Bronchial epithelial cell (primary cell): Measurements from ENCODE around the gene GLIS1. TPM values are rescaled to one million over a fixed set of nuclear protein-coding genes. Genes with fewer than 3 reads are reported as not detected.

Experiments used
- DNase-seq: peaks from one replicate; pipeline ENCODE4 v3.0.0-alpha.2; 2010; ENCODE audit warnings: low read depth
- FAIRE-seq: peaks from 2 replicates; lab custom pipeline; 2011; peaks lifted over from hg19 to GRCh38; lab: Jason Lieb, UNC
- H3K27me3 ChIP-seq: 2 replicates; pipeline ENCODE4 v1.5.1; 2011; ENCODE audit warnings: low read length; ENCODE audit not compliant: control insufficient read depth, insufficient read depth
- H3K36me3 ChIP-seq: 2 replicates; pipeline ENCODE4 v1.5.1; 2011; ENCODE audit warnings: low read length; ENCODE audit not compliant: control insufficient read depth, insufficient read depth
- H3K4me3 ChIP-seq: 2 replicates; pipeline ENCODE4 v1.5.1; 2011; ENCODE audit warnings: mild to moderate bottlenecking, low read depth, low read length, control low read depth
- total RNA-seq: library from RNA; depleted of rRNA; stranded (reverse); fragments of >200 nt; gene quantifications from 2 replicates; pipeline ENCODE4 v1.2.1, GENCODE V29; 2014
- TF ChIP-seq, protein P1 (sequence below): IDR thresholded peaks from 2 replicates; pipeline ENCODE4 v1.5.1; 2011; ENCODE audit warnings: mild to moderate bottlenecking, moderate library complexity, low read length, control low read depth, inconsistent platforms; ENCODE audit not compliant: insufficient read depth, severe bottlenecking

Gene GLIS1
- total RNA-seq, 1 donor from 2014 or later = under 0.01 TPM

DNA sequence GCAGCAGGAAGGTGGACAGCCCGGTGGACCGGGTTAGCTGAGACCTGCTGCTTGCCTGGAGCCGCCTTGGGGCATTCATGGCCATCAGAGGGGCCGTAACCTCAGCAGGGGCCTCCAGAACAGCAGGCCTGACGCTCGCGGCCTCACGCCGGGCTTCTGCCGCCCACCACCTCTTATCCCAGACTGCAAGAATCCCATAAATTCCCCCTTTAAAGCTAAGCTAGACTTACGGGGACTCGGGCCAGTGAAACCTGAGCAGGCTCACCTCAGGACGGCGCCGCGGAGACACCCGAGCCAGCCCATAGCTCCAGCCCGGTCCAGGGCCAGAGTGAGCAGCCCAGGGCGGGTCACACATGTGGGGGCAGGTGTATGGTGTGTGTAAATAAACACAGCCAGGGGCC is 132.3 kb downstream of the GLIS1 start:
- DNase-seq (no peak), FAIRE-seq (no peak)
- TF ChIP-seq, protein P1, sequence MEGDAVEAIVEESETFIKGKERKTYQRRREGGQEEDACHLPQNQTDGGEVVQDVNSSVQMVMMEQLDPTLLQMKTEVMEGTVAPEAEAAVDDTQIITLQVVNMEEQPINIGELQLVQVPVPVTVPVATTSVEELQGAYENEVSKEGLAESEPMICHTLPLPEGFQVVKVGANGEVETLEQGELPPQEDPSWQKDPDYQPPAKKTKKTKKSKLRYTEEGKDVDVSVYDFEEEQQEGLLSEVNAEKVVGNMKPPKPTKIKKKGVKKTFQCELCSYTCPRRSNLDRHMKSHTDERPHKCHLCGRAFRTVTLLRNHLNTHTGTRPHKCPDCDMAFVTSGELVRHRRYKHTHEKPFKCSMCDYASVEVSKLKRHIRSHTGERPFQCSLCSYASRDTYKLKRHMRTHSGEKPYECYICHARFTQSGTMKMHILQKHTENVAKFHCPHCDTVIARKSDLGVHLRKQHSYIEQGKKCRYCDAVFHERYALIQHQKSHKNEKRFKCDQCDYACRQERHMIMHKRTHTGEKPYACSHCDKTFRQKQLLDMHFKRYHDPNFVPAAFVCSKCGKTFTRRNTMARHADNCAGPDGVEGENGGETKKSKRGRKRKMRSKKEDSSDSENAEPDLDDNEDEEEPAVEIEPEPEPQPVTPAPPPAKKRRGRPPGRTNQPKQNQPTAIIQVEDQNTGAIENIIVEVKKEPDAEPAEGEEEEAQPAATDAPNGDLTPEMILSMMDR = no peak
- H3K27me3 ChIP-seq = no peaks in the 10 kb centered on the region
- no peaks in the 10 kb centered on the region for H3K36me3 ChIP-seq
- H3K4me3 ChIP-seq = no peak overlapping the region

DNA sequence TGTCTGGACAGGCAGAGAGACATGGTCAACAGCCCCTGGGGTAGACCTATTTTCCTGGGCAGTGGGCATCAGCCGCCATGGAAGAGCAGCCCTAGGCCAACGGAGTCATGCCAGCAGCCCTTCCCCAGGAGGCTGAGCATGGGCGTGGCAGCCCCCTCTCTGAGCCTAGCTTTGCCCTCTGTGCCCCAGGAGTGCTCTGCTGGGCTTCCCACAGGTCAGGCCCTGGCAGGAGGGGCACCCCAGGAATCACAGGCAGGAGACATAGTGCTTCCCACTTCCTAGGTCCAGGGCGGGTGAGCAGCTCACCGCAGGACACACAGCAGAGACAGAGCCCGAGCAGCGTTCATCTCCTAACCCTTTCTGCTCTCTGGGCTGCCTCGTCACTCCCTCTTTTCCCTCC is 132.8 kb downstream of the GLIS1 start:
- no peak overlapping the region for H3K4me3 ChIP-seq
- no peaks in the 10 kb centered on the region for H3K36me3 ChIP-seq
- no peaks in the 10 kb centered on the region for H3K27me3 ChIP-seq
- TF ChIP-seq, protein P1 = no peak
- no peak for DNase-seq
- no peak for FAIRE-seq

DNA sequence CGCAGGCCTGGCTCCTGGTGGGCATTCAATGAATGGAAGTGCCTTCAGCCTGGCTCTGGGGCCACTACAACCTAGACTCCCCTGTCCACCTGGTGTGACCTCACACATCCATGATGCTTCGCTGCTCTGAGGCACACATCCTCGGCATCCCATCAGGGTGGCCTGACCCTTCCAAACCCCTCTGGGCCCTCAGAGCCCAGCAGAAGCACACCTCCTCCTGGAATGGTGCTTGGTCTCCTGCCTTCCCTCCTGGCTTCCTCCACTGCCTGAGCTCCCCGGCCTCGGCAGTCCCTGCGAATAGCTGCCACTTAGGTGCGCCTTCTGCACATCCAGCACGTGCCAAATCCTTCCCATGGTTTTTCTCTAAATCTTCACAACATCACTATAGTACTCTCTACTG is 133.8 kb downstream of the GLIS1 start:
- H3K27me3 ChIP-seq = no peaks in the 10 kb centered on the region
- no peak overlapping the region for H3K4me3 ChIP-seq
- FAIRE-seq (no peak), DNase-seq (no peak)
- no peaks in the 10 kb centered on the region for H3K36me3 ChIP-seq
- TF ChIP-seq, protein P1 = no peak

DNA sequence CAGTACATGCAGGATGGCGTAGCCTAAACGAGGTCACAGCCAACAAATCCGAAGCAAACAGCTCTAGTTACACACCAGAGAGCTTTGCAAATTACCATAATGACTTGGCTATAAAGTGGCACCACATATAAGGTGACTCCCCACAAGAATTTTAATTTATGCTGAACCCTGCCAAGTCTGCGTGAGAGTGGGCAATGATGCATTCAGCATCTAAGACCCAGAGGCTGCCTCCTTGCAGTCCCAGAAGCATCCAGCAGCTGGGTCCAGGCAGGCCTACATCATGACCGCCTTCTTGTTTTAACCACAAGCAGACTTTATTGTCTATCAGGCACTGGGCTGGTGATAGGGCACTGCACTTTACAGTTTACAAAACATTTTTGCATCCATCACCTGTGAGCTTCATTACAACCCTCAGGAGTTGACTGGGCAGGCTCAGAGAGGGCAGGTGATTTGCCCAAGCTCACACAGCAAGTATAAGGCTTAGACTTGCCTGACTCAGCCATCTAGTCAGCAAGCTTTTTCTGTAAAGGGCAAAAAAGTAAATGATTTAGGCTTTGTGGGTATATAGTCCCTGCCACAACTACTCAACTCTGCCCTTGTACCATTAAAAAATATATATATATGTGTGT is 134.6 kb downstream of the GLIS1 start:
- Histone ChIP-seq H3K36me3 (no peaks in the 10 kb centered on the region), H3K4me3 (no peak overlapping the region), H3K27me3 (no peaks in the 10 kb centered on the region)
- TF ChIP-seq, protein P1 = no peak
- no peak for DNase-seq
- no peak for FAIRE-seq

DNA sequence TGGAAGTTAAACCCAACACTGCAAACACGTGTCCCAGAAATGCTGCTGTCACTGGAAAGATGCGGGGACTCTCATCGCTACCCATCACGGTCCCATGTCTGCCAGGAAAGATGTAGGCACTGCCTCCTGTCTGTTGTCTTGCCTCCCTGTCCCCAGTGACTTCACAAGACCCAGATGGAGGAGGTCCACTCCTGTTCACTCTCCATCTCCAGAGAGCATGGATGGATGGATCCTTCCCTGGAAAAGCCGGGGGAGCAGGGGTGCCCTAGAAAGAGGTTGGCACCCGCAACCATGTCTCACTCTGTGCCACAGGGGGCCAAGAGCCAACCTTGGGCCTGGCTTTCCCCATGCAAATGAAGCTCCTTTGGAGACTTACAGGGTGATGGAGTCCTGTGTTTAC is 135.5 kb downstream of the GLIS1 start:
- Histone ChIP-seq H3K4me3 (no peak overlapping the region), H3K36me3 (no peaks in the 10 kb centered on the region), H3K27me3 (no peaks in the 10 kb centered on the region)
- FAIRE-seq (no peak), DNase-seq (no peak)
- TF ChIP-seq, protein P1 = no peak
